Measurements from ENCODE around the gene GRIN3B. TPM values are rescaled to one million over a fixed set of nuclear protein-coding genes. Genes with fewer than 3 reads are reported as not detected.
A peak's percentile ranks its signal among the peaks of the same experiment; 100 is the strongest.
"Not testable (repeated sequence)": the region's sequence is repeated elsewhere in the genome, so short reads cannot be mapped to it uniquely, and the experiment has no call there.

Gene GRIN3B
- total and polyA plus RNA-seq, 2 donors = 0.06 TPM; not detected in 1

GRCh38 chr19:1019980-1020867 is 20.0 kb downstream of the GRIN3B start:
- Histone ChIP-seq H3K36me3 (ENCODE audit: insufficient read depth) (no peaks in the 10 kb centered on the region), H3K27ac (ENCODE audit: low read depth) (peak overlapping the region; percentile 81), H3K4me3 (ENCODE audit: low read depth, low read length) (peak overlapping the region; percentile 87), H3K4me1 (ENCODE audit: insufficient read depth) (peaks cover 9% of the 10 kb centered on the region)
- DNase-seq (ENCODE audit: extremely low spot score) = no peak
- 2% methylated on average over 60 of the region's 60 CpGs for WGBS

GRCh38 chr19:1020868-1021425 is 20.7 kb downstream of the GRIN3B start, which contains the start of gene TMEM259:
TSS of gene TMEM259 (minus strand) at chr19:1021123. CDS start at chr19:1020996, 127 bp downstream.
- peak within 1 kb of the TSS; percentile 87 for H3K4me3 ChIP-seq (ENCODE audit: low read depth, low read length)
- DNase-seq (ENCODE audit: extremely low spot score) = peak; percentile 95
- peak within 1 kb of the TSS; percentile 81 for H3K27ac ChIP-seq (ENCODE audit: low read depth)
- H3K36me3 ChIP-seq (ENCODE audit: insufficient read depth) = no peaks in the 10 kb centered on the region
- under 1% methylated on average over 68 of the region's 68 CpGs for WGBS
- H3K4me1 ChIP-seq (ENCODE audit: insufficient read depth) = peaks cover 9% of the 10 kb centered on the region

GRCh38 chr19:1023883-1024188 is 23.6 kb downstream of the GRIN3B start:
- not testable (repeated sequence) for H3K4me1 ChIP-seq (ENCODE audit: insufficient read depth); H3K27ac ChIP-seq (ENCODE audit: low read depth); H3K4me3 ChIP-seq (ENCODE audit: low read depth, low read length); H3K36me3 ChIP-seq (ENCODE audit: insufficient read depth); DNase-seq (ENCODE audit: extremely low spot score)
- 68% methylated on average over 5 of the region's 5 CpGs for WGBS

DNA sequence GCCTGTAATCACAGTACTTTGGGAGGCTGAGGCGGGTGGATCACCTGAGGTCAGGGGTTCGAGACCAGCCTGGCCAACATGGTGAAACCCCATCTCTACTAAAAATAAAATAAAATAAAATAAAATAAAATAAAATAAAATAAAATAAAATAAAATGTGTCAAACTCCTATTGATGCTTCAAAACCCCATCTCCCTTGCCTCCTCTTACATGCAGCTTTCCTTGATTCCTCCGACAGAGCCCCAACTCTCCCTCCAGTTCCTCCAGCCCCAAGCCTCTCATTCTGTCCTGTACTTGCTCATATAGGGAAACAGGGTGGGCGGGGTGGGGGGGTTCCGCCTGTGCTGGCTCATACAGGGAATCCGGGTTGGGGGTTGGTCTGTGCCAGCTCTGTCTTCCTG is 24.9 kb downstream of the GRIN3B start:
- H3K4me3 ChIP-seq (ENCODE audit: low read depth, low read length); H3K27ac ChIP-seq (ENCODE audit: low read depth); DNase-seq (ENCODE audit: extremely low spot score); H3K36me3 ChIP-seq (ENCODE audit: insufficient read depth); H3K4me1 ChIP-seq (ENCODE audit: insufficient read depth): not testable (repeated sequence)
- 94% methylated on average over 6 of the region's 6 CpGs for WGBS

DNA sequence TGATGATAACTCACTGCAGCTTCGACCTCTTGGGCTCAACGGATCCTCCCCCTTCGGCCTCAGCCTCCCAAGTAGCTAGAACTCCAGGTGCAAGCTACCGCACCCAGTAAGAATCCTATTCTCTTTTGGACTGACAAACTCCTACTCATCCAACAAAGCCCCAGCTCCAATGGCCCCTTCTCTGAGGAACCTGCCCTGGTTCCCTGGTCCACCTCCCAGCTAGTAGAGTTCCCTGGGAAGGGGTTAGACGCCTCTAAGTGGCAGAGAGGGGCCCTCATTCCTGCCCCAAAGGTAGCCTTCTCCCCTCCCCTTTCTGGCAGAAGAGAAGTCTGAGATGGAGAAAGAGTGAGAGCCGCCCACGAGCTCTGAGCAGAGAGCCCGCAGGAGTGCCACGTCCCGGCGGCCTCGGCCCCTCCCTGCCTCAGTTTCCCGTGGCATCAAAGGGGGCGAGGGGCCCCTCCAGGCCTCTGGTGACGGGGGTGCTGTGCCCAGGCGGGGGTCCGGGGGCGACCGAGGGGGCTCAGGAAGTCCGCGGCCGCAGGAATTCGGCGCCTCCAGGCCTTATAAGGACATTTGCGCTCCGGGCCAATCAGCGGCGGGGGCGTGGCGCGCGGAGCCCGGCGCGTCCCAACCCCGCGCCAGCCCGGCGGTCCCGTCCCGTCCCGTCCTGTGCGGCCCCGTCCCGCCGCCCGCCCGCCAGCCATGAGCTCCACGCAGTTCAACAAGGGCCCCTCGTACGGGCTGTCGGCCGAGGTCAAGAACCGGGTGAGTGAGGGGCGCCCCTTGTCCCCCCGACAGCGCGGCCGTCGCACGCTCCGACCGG is 26.0 kb downstream of the GRIN3B start, which contains the start of gene CNN2:
CNN2 (plus strand) TSS at position 649 of the 823 bp plus-strand sequence; CDS start at position 703, 54 bp downstream.
- WGBS = 4% methylated on average over 63 of the region's 63 CpGs
- Histone ChIP-seq H3K4me3 (ENCODE audit: low read depth, low read length) (peak within 1 kb of the TSS; percentile 93), H3K4me1 (ENCODE audit: insufficient read depth) (peaks cover 2% of the 10 kb centered on the region), H3K36me3 (ENCODE audit: insufficient read depth) (no peaks in the 10 kb centered on the region), H3K27ac (ENCODE audit: low read depth) (peak within 1 kb of the TSS; percentile 96)
- no peak for DNase-seq (ENCODE audit: extremely low spot score)

DNA sequence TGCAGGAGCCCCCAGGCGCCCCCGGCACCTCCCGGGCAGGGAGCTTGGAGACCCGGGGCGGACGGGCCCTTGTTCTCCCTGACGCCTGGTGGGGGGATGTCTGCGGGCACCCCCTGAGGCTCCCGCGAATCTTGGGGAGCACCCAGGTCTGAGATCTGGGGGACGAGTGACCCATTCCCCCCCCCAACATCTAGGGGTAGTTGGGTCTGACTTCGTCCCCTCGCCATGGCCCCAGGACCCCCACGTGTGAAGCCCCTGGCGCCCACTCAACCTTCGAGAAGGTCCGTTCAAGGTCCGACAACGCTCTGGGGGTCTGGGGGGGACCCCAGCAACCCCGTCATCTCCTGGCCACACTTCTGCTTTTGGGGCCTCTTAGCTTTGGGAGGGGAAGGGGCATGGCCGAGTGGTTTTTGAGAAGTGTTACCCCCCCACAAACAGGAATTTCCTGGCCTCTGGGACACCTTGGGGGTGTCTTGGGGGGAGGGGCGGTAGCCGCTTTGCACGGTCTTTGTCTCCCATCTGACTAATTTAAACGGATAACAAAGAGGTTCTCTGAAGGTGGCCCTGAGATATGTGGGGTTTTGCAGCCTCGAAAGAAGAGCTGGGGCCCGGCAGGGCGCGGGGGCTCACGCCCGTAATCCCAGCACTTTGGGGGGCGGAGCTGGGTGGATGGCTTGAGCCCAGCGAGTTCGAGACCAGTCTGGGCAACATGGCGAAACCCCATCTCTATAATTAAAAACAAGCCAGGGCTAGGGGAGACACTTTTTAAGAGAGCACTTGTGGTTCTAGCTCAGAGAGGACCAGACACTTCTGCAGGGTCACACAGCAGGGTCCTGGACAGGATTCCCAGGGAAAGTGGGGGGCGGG is 26.8 kb downstream of the GRIN3B start:
- peaks cover 2% of the 10 kb centered on the region for H3K4me1 ChIP-seq (ENCODE audit: insufficient read depth)
- WGBS = 1% methylated on average over 36 of the region's 36 CpGs

GRCh38 chr19:1027650-1028061 is 27.4 kb downstream of the GRIN3B start:
- Histone ChIP-seq H3K36me3 (ENCODE audit: insufficient read depth) (no peaks in the 10 kb centered on the region), H3K4me1 (ENCODE audit: insufficient read depth) (peaks cover 2% of the 10 kb centered on the region), H3K4me3 (ENCODE audit: low read depth, low read length) (peak overlapping the region; percentile 93), H3K27ac (ENCODE audit: low read depth) (peak overlapping the region; percentile 92)
- WGBS = 3% methylated on average over 16 of the region's 16 CpGs
- no peak for DNase-seq (ENCODE audit: extremely low spot score)

More for the DNA sequence above, 26.8 kb downstream of the GRIN3B start:
- H3K4me3 ChIP-seq (ENCODE audit: low read depth, low read length) = peak overlapping the region; percentile 93
- DNase-seq (ENCODE audit: extremely low spot score) = no peak
- peak overlapping the region; percentile 96 for H3K27ac ChIP-seq (ENCODE audit: low read depth)
- no peaks in the 10 kb centered on the region for H3K36me3 ChIP-seq (ENCODE audit: insufficient read depth)

GRCh38 chr19:1028062-1028926 is 28.1 kb downstream of the GRIN3B start:
- no peak for DNase-seq (ENCODE audit: extremely low spot score)
- Histone ChIP-seq H3K27ac (ENCODE audit: low read depth) (peak overlapping the region; percentile 92), H3K4me3 (ENCODE audit: low read depth, low read length) (peak overlapping the region; percentile 93), H3K4me1 (ENCODE audit: insufficient read depth) (peaks cover 2% of the 10 kb centered on the region), H3K36me3 (ENCODE audit: insufficient read depth) (no peaks in the 10 kb centered on the region)
- under 1% methylated on average over 58 of the region's 58 CpGs for WGBS

DNA sequence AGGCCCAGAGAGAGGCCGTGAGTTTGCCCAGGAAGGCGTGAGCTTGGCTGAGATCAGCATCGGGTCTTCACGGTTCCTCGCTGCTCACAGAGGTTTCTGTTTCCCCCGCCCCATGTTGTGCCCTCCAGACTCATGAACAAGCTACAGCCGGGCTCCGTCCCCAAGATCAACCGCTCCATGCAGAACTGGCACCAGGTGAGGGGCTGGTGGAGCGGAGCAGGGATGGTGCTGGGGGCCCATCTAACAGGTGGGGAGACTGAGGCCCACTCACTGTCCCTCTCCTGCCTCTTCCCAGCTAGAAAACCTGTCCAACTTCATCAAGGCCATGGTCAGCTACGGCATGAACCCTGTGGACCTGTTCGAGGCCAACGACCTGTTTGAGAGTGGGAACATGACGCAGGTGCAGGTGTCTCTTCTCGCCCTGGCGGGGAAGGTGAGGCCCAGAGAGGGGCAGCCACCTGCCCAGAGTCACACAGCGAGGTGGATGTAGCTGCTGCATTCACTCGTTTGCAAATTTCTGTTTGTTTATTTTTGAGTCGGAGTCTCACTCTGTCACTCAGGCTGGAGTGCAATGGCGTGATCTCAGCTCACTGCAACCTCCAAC is 32.1 kb downstream of the GRIN3B start:
- DNase-seq (ENCODE audit: extremely low spot score) = no peak
- Histone ChIP-seq H3K4me3 (ENCODE audit: low read depth, low read length) (no peak overlapping the region), H3K36me3 (ENCODE audit: insufficient read depth) (no peaks in the 10 kb centered on the region), H3K4me1 (ENCODE audit: insufficient read depth) (peaks cover 2% of the 10 kb centered on the region), H3K27ac (ENCODE audit: low read depth) (no peak overlapping the region)
- 87% methylated on average over 20 of the region's 20 CpGs for WGBS

DNA sequence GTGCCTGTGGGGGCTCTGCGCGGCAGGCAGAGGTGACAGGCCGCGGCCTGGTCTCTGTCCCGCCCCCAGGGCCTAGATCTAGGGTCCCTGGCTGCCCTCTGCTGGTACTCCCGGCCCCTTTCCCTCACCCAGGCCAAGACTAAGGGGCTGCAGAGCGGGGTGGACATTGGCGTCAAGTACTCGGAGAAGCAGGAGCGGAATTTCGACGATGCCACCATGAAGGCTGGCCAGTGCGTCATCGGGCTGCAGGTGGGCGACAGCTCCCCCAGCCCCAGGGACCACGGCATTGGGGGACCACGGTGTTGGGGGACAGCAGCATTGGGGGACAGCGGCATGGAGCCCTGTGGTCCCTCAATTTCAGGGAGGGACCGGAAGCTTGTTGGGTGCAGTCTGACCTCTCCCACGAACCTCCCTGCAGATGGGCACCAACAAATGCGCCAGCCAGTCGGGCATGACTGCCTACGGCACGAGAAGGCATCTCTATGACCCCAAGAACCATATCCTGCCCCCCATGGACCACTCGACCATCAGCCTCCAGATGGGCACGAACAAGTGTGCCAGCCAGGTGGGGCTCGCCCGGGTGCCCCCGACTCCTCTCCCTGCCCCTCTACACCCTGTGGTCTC is 35.9 kb downstream of the GRIN3B start:
- Histone ChIP-seq H3K4me3 (ENCODE audit: low read depth, low read length) (no peak overlapping the region), H3K4me1 (ENCODE audit: insufficient read depth) (no peaks in the 10 kb centered on the region)
- WGBS = 88% methylated on average over 29 of the region's 29 CpGs

DNA sequence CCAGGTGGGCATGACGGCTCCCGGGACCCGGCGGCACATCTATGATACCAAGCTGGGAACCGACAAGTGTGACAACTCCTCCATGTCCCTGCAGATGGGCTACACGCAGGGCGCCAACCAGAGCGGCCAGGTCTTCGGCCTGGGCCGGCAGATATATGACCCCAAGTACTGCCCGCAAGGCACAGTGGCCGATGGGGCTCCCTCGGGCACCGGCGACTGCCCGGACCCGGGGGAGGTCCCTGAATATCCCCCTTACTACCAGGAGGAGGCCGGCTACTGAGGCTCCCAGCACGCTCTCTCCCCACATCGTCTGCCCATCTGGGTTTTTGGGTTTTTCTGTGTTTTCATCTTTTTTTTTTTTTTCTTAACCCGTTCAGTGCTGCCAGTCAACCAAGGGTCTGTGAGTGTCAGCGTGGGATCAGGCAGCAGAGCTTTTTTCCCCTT is 37.4 kb downstream of the GRIN3B start:
- Histone ChIP-seq H3K27ac (ENCODE audit: low read depth) (peak overlapping the region; percentile 46), H3K36me3 (ENCODE audit: insufficient read depth) (no peaks in the 10 kb centered on the region), H3K4me1 (ENCODE audit: insufficient read depth) (no peaks in the 10 kb centered on the region), H3K4me3 (ENCODE audit: low read depth, low read length) (no peak overlapping the region)
- WGBS = 74% methylated on average over 22 of the region's 22 CpGs
- no peak for DNase-seq (ENCODE audit: extremely low spot score)

More for the DNA sequence above, 35.9 kb downstream of the GRIN3B start:
- Histone ChIP-seq H3K36me3 (ENCODE audit: insufficient read depth) (no peaks in the 10 kb centered on the region), H3K27ac (ENCODE audit: low read depth) (no peak overlapping the region)
- DNase-seq (ENCODE audit: extremely low spot score) = no peak
